ENCODE measurements around the gene ZNF536.

GRCh38 chr19:30376826-30377425 is 4.7 kb downstream of the ZNF536 start:
- TF ChIP-seq POLR2AphosphoS5 (IDR thresholded peaks at IDR 0.05; ENCODE audit: low read depth, low read length), result no peak
- no peak for TF ChIP-seq TEAD4 (IDR thresholded peaks at IDR 0.05; ENCODE audit: borderline replicate concordance, insufficient read depth)
- TF ChIP-seq CTCF (IDR thresholded peaks at IDR 0.05), result no peak
- TF ChIP-seq RCOR1 (IDR thresholded peaks at IDR 0.05; ENCODE audit: low read length), result no peak
- TF ChIP-seq SIN3A (IDR thresholded peaks at IDR 0.05; ENCODE audit: borderline replicate concordance, low read depth, low read length), result no peak
- TF ChIP-seq USF2 (IDR thresholded peaks at IDR 0.05; ENCODE audit: borderline replicate concordance, low read depth, low read length), result no peak
- no peak for TF ChIP-seq MEF2A (IDR thresholded peaks at IDR 0.05; ENCODE audit: borderline replicate concordance, low read depth)
- no peak for TF ChIP-seq RFX5 (IDR thresholded peaks at IDR 0.05; ENCODE audit: low read length)
- no peak for TF ChIP-seq REST (IDR thresholded peaks at IDR 0.05; ENCODE audit: low read depth, low read length)
- TF ChIP-seq TAF1 (IDR thresholded peaks at IDR 0.05; ENCODE audit: borderline replicate concordance, low read depth, low read length), result no peak
- no peak for TF ChIP-seq RXRA (IDR thresholded peaks at IDR 0.05; ENCODE audit: borderline replicate concordance, low read depth)
- TF ChIP-seq ELF1 (IDR thresholded peaks at IDR 0.05), result no peak
- no peak for TF ChIP-seq JUND (IDR thresholded peaks at IDR 0.05)
